HG02588 (cell line): Measurements from ENCODE around the gene KIAA1958.
"Not testable (repeated sequence)": the region's sequence is repeated elsewhere in the genome, so short reads cannot be mapped to it uniquely, and the experiment has no call there.

Experiments used
- ATAC-seq: cut with Tn5 transposase; IDR thresholded peaks from one replicate; pipeline ENCODE4 v1.9.1; 2021; ENCODE audit warnings: mild to moderate bottlenecking, moderate library complexity; ENCODE audit not compliant: unreplicated experiment

Gene KIAA1958

DNA sequence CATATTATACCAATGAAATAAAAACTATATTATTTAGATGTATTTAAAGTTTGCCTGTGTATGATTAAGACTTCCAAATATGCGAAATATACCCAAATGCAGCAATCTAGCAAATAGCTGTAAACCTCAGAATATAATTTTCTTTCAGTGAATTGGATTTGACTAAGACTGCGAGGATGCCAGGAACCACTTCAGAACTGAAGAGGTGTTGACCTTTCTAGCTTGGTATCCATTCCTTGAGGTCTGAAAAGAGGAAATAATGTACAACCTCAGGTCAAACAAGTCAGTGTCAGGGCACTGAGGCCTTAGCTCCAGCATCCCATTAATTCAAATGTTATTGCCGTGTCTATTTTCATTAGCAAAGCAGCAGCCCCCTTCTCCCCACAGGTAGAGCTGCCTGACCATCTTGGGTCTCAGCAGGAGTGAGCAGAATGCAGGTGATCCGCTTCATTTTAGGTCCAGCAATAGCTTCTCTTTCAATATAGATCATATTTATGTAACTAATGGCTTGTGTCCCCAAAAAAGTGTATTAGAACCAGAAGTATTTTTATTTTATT is 100.0 kb downstream of the KIAA1958 start:
- no peak for ATAC-seq

DNA sequence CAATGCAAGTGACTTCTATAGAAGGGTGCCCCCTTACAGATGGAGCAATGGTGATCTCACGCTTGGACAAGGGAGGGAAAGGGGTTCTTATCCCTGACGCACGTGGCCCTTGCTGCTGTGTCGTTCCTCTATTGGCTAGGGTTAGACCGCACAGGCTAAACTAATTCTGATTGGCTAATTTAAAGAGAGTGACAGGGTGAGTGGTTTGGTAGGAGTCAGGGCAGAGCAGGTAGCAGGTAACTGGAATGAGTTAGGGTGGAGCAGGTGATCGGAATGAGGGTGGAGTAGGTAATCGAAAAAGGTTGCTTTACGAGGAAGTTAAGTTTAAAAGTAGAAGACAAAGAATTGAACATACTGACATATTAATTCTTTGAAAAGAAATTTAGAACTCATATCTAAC is 105.2 kb downstream of the KIAA1958 start:
- ATAC-seq: not testable (repeated sequence)

DNA sequence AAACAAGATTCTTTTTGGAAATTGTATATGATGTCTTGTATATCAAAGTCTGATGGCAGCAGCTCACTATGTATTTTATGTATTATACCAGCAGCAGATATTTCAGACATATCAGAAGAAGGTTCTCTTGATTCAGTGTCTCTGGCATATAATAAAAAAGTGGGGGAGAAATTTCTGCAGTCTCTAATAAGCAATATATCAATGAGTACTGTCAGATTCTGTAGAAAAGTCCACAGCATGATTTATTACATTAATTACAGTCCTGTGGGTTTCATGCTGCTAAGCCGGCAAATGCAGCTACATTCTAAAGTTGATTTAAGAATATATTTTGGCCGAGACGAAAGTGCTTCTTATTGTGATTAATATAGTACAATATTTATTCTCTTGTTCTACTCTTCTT is 113.1 kb downstream of the KIAA1958 start:
- ATAC-seq: no peak

GRCh38 chr9:112601636-112602035 is 115.0 kb downstream of the KIAA1958 start:
- ATAC-seq: no peak

GRCh38 chr9:112604790-112605189 is 118.2 kb downstream of the KIAA1958 start:
- no peak for ATAC-seq

GRCh38 chr9:112605518-112605917 is 118.9 kb downstream of the KIAA1958 start:
- ATAC-seq: peak; percentile 89

DNA sequence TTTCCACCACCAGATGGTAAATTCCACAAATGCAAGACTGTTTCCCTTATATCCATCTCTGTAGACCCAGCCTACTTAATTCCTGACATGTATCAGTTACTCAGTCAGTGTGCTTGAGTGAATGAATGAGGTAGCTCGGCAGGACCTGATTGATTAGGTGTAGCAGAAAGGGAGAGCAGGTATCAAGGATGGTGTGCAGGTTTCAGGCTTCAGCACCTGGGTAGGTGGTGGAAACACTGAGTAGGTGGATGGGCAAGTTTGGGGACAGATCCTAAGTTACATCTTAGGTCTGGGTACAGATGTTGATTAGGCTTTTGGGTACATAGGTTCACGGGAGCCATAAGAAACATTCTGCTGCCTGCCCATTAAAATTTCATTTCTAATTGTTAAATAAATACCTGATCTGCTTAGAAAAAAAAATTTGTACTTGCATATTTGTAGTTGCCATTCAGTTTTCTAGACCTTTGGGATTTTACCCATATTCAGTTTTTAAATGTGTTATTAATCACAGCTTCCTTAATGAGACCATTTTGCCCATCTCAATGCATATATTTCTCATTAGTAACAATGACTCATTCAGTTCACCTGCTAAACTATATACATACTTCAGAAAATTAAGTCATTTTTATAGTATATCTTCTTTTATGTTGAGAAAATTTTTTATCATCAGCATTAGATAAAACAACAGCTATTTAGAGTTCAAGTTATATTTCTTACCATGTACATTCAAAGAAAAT is 119.5 kb downstream of the KIAA1958 start:
- ATAC-seq: peak; percentile 4

DNA sequence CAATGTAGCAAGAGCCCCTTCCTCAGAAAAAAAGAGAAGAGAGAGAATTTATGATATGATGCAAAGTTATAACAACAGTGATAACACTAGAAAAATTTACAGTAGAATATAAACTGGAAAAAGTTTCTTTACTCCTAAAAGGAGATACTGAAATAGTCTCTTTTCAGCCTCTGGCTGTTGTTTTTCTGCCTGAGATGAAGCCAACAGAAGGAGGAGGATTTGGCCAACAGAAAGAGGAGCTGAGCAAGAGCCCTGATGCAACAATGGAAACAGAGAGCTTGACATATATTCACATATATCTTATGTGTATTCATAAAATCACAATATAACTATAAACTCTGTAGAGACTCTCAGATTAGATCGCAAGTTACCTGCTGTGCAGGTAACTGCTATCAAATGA is 122.2 kb downstream of the KIAA1958 start:
- no peak for ATAC-seq

DNA sequence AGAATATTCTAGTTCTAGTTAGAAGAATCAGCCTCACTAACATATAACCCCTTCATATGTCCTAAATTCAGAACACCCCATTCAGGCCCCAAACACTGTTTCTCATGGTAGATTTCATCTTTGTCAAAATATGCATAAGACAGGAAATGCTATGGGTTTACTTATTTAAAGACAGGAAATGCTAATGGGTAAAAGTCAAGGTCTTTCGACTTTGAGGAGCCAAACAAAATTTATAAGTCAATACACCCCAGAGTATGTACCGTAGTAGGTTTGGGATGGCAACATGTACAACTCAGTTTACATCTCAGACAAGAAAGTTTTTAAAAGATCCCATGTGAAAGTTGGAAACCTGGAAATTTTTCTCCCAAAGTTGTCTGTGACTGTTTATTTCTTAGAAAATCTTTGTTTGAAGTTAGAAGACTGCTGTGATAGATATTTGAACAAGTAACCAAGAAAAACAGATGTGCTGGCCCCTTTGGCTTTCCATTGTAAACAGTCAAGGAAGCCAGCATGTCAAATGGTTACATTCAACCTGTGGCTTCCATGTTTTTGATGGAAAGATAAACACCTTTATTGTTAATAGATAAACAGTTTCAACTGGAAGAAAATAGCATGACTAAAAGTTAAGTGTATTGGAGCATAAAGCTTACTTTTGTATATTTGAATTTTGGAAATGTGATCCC is 129.1 kb downstream of the KIAA1958 start:
- ATAC-seq: no peak

GRCh38 chr9:112617371-112617770 is 130.7 kb downstream of the KIAA1958 start:
- no peak for ATAC-seq

DNA sequence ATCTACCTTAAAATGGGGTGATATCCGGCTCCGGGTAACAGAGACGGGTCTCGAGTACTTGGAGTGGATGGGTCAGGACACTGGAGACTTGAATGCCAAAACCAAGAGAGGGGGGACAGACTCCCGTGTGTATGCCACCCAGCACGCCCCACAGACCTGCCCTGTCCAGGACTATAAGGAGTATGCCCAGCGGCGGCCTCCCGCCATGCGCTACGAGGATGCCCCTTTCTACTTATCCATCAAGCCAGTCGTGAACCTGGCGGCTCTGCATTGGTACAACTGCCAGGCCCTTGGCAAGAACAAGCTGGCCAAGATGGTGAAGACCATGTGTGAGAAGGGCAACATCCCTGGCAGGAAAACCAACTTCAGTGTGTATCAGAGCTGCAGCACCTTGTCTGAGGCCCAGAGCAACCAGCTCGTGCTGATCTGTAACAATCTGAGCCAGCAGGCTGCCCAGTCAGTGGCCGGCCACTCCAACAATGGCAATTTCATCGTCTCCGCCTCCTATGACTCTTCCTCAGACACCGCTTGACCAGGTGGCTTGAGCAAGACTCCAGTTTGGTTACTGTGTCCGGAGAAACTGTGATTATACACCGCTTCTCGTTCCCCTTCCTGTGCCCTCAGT is 131.9 kb downstream of the KIAA1958 start:
- ATAC-seq: no peak

DNA sequence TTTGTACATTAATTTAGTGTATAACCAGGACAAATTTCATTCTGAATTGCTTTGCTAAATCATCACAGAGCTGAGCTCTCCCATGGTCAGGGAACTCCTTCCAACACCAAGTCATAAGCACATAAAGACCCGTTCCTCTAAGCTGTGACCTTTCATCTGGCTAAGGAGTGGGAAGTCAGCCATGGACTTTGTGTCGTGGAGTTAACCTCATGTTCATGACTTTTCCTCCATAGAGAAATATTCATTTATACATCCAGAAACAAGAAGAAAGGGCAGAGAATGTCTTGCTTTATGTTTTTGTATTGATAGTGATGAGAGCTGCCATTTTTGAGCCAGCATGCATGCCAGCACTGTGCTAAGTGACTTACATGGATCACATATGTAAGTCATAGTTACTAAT is 133.8 kb downstream of the KIAA1958 start:
- ATAC-seq: no peak

DNA sequence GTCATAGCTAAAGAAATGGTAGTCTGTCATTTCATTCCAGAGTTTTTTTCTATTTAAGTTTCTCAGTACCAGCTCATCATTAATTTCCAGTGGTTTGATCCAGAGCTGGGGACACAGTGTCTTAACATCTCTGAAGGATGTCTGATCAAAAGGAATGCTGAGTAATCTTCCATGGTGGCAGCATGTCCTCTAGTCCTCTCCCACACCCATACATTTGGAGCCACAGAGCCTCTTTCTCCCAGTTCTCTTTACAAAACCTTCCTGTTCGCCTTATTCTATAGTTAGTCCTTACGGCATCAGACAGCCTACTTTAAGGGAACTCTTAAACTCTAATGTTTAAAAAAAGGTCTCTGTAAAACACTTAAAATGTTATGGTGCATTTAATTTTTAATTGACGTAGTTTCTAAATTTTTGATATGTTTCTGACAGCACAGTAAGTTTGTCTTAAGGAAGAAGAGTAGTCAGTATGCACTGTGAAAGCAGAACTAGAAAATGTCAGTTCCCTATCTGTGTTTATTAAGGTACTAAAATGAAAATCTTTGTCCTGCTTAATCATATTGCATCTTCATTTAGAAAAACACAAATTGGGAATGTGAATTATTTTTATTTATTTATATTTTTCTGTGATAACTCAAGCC is 134.5 kb downstream of the KIAA1958 start:
- no peak for ATAC-seq

DNA sequence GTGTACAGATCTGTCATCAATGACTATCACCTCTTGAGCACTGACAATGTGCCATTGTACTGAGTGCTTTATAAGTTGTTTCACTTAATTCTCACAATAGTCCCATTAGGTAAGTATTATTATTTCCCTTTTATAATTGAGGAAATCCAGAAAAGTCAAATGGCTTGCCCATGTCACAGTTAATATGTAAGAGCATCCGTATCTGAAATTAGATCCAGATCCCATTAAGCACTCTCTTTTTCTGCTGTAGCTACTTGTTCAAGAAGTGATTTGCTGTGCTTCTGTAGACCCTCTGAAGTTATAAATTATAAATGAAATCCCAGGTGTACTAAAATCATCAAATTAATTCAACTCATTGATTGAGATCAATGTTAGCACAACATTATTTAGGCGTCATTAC is 136.6 kb downstream of the KIAA1958 start:
- no peak for ATAC-seq

- no peak for ATAC-seq
These were observed 138.4 kb downstream of the KIAA1958 start for GRCh38 chr9:112624711-112625707.

- ATAC-seq: no peak
These were observed 143.3 kb downstream of the KIAA1958 start for GRCh38 chr9:112629671-112630485.

GRCh38 chr9:112631313-112632070 is 144.9 kb downstream of the KIAA1958 start:
- ATAC-seq: no peak

DNA sequence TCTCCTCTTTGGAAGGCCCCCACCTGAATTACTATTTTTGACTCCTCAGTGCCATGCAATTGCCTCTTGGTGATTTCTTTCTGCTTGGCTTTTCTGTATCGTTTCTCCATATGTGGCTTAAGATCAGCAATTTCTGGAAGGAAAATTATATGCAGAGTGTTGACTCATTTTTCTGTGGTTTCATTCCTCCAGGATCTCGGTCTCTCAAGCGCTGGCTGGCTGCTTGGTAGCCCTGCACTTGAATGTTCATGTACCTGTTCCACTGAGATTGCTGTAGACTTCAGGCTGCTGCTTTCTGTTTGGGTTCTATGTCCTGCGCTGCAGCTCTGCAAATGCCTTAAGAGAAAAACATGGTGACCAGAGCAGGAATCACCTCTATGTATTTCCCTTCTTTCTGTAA is 153.7 kb downstream of the KIAA1958 start:
- no peak for ATAC-seq

- ATAC-seq: no peak
These were observed 155.5 kb downstream of the KIAA1958 start for GRCh38 chr9:112642126-112642525.
